PC-3 (cell line): ENCODE measurements around the gene IFFO2. TPM values are rescaled to one million over a fixed set of nuclear protein-coding genes. Genes with fewer than 3 reads are reported as not detected.

ENCODE experiments used
- ATAC-seq: fragments of 200-7000 bp; cut with Tn5 transposase; 2 replicates; pipeline ENCODE4 v1.9.1; 2020; ENCODE audit warnings: mild to moderate bottlenecking, moderate library complexity
- BruUV-seq: library from RNA; stranded (reverse); fragments of 400-500 nt; replicated peaks from 2 replicates; lab custom pipeline; 2021; lab: Mats Ljungman, UMichigan
- CTCF ChIA-PET: fragments of 300-600 bp; sonication (Branson Sonifier 250); formaldehyde crosslinking; loops from one replicate; lab custom pipeline; 2022; ENCODE audit warnings: antibody characterized with exemption; lab: Charles Lee
- POLR2A ChIA-PET: fragments of 300-600 bp; sonication (Branson Sonifier 250); formaldehyde crosslinking; loops from one replicate; lab custom pipeline; 2022; ENCODE audit warnings: antibody characterized with exemption; ENCODE audit not compliant: unreplicated experiment; lab: Charles Lee
- DNase-seq: peaks from one replicate; pipeline ENCODE4 v3.0.0-alpha.2; 2015
- H2AFZ ChIP-seq: fragments of 300-600 bp; sonication (generic); 2 replicates; pipeline ENCODE4 v1.6.0; 2016; ENCODE audit warnings: antibody characterized with exemption, low read length
- H3F3A ChIP-seq: fragments of 300-600 bp; sonication (generic); one replicate; pipeline ENCODE4 v1.6.0; 2017; ENCODE audit warnings: antibody characterized with exemption, low read length, control low read depth, mild to moderate bottlenecking; ENCODE audit not compliant: unreplicated experiment
- H3K27ac ChIP-seq: fragments of 300-600 bp; sonication (generic); 2 replicates; pipeline ENCODE4 v1.5.1; 2016; ENCODE audit warnings: mild to moderate bottlenecking, low read length
- H3K27me3 ChIP-seq: fragments of 300-600 bp; sonication (generic); 2 replicates; pipeline ENCODE4 v1.6.1; 2016; ENCODE audit warnings: low read length, mixed read lengths
- H3K36me3 ChIP-seq: fragments of 300-600 bp; sonication (generic); 2 replicates; pipeline ENCODE4 v1.6.1; 2016; ENCODE audit warnings: low read depth, mixed run types, low read length, mixed read lengths
- H3K4me1 ChIP-seq: fragments of 300-600 bp; sonication (generic); 2 replicates; pipeline ENCODE4 v1.5.1; 2016; ENCODE audit warnings: low read length; ENCODE audit not compliant: insufficient read depth
- H3K4me2 ChIP-seq: fragments of 300-600 bp; sonication (generic); 2 replicates; pipeline ENCODE4 v1.6.0; 2016; ENCODE audit warnings: low read length
- H3K4me3 ChIP-seq: fragments of 300-600 bp; sonication (generic); 2 replicates; pipeline ENCODE4 v1.5.1; 2016; ENCODE audit warnings: mild to moderate bottlenecking, low read length, mixed read lengths
- H3K79me2 ChIP-seq: fragments of 300-600 bp; sonication (generic); 2 replicates; pipeline ENCODE4 v1.6.1; 2017; ENCODE audit warnings: low read length, mixed read lengths
- H3K9ac ChIP-seq: fragments of 300-600 bp; sonication (generic); 2 replicates; pipeline ENCODE4 v1.6.0; 2016; ENCODE audit warnings: mild to moderate bottlenecking, low read length
- H3K9me2 ChIP-seq: fragments of 300-600 bp; sonication (generic); replicated peaks from 2 replicates; pipeline ENCODE4 v1.6.1; 2016; ENCODE audit warnings: mixed run types, low read length, mixed read lengths
- H3K9me3 ChIP-seq: fragments of 300-600 bp; sonication (generic); 2 replicates; pipeline ENCODE4 v1.6.1; 2016; ENCODE audit warnings: low read length, mixed read lengths
- H4K20me1 ChIP-seq: fragments of 300-600 bp; sonication (generic); 2 replicates; pipeline ENCODE4 v1.6.1; 2016; ENCODE audit warnings: low read length, mixed read lengths
- CTCF ChIP-seq: fragments of 300-600 bp; sonication (generic); conservative IDR thresholded peaks from 2 replicates; pipeline ENCODE4 v1.5.1; 2017; ENCODE audit warnings: antibody characterized with exemption, low read depth, mild to moderate bottlenecking, low read length
- EZH2 ChIP-seq: fragments of 300-600 bp; sonication (generic); IDR thresholded peaks from one replicate; pipeline ENCODE4 v1.6.1; 2017; ENCODE audit warnings: antibody characterized with exemption, mild to moderate bottlenecking, low read length; ENCODE audit not compliant: unreplicated experiment
- EZH2phosphoT487 ChIP-seq: fragments of 300-600 bp; sonication (generic); IDR thresholded peaks from 2 replicates; pipeline ENCODE4 v1.6.1; 2018; ENCODE audit warnings: mild to moderate bottlenecking, antibody characterized with exemption, low read length, borderline replicate concordance
- intact Hi-C: fragments of 100-400 bp; cut with micrococcal nuclease; formaldehyde crosslinking; loops from 2 replicates; pipeline ENCODE4 v1.9.0; 2023
- total RNA-seq: library from RNA; depleted of rRNA; stranded (reverse); fragments of >200 nt; gene quantifications from 2 replicates; pipeline ENCODE4 v1.2.3, GENCODE V29; 2014

IFFO2 gene
- total RNA-seq, 1 experiment from 2014 or later: 30.7 TPM

- H2AFZ ChIP-seq: no peak overlapping the region
- ATAC-seq: no peak
- peaks cover 54% of the 10 kb centered on the region for H3K79me2 ChIP-seq
- intact Hi-C loops: loop anchor here (5.0 kb wide), 1 partner anchor 92 kb away; no protein-coding TSS in a partner anchor
- no peaks in the 10 kb centered on the region for H3F3A ChIP-seq
- TF ChIP-seq EZH2phosphoT487 (no peak), CTCF (no peak), EZH2 (no peak)
- H3K27me3 ChIP-seq: no peaks in the 10 kb centered on the region
- peaks cover 38% of the 10 kb centered on the region for H3K4me1 ChIP-seq
- POLR2A ChIA-PET: no interaction called here
- H3K9me2 ChIP-seq: no peaks in the 10 kb centered on the region
- no peak overlapping the region for H3K9ac ChIP-seq
- no peak for DNase-seq
- CTCF ChIA-PET: no interaction called here
- H3K36me3 ChIP-seq: peaks cover 15% of the 10 kb centered on the region; the same call in 1 of the 2 replicates
- no peak overlapping the region for H3K4me2 ChIP-seq
- no TSS peak for BruUV-seq
- no peaks in the 10 kb centered on the region for H3K9me3 ChIP-seq
- no peak overlapping the region for H3K4me3 ChIP-seq
- no peak overlapping the region for H3K27ac ChIP-seq
- no peaks in the 10 kb centered on the region for H4K20me1 ChIP-seq
These were observed 36.5 kb downstream of the IFFO2 start for GRCh38 chr1:18919956-18920355.

DNA sequence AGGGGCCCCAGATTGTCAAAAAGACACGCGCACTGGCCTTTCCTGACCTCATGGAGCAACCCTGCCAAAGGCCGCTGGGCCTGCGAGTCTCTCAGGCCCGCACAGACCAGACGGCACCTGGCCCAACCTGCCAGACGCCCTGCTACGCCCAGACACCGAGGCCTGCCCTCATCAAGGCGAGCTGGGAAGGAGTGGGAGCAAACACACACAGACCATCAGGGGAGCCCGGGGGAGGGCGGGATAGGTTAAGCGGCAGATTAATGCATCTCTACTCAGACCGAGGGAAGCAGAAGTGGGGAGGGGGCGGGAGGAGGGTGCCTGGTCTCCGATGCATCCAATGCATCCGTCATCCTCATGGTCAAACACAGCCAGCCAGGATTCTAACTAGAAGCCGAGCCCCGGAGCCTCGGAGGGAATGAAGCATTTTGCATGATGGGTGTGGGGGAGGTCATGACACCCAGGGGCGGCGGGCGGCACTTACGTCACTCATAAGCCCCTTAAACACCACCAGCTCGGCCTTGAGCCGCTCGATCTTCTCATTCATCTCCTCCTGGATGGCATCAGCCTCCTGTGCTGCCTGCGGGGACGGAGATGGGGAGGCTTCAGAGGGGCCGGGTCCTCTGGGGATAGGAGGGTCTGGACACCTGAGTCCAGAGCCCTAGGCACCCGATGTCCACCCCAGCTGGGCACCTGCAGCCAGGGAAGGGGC, 37.1 kb downstream of the IFFO2 start:
- TF ChIP-seq EZH2: no peak
- TF ChIP-seq CTCF: no peak
- no peak for TF ChIP-seq EZH2phosphoT487
- H3K27ac ChIP-seq: no peak overlapping the region
- H3K9ac ChIP-seq: no peak overlapping the region
- H4K20me1 ChIP-seq: no peaks in the 10 kb centered on the region
- H3K9me2 ChIP-seq: no peaks in the 10 kb centered on the region
- POLR2A ChIA-PET: no interaction called here
- intact Hi-C loops: no loop called here
- no peaks in the 10 kb centered on the region for H3F3A ChIP-seq
- peaks cover 15% of the 10 kb centered on the region; the same call in 1 of the 2 replicates for H3K36me3 ChIP-seq
- CTCF ChIA-PET: no interaction called here
- no peaks in the 10 kb centered on the region for H3K27me3 ChIP-seq
- no peaks in the 10 kb centered on the region for H3K9me3 ChIP-seq
- H3K79me2 ChIP-seq: peaks cover 48% of the 10 kb centered on the region
- no peak overlapping the region for H2AFZ ChIP-seq
- no peak for ATAC-seq
- BruUV-seq: no TSS peak
- DNase-seq: no peak
- no peak overlapping the region for H3K4me3 ChIP-seq
- no peak overlapping the region for H3K4me2 ChIP-seq
- H3K4me1 ChIP-seq: peaks cover 32% of the 10 kb centered on the region

DNA sequence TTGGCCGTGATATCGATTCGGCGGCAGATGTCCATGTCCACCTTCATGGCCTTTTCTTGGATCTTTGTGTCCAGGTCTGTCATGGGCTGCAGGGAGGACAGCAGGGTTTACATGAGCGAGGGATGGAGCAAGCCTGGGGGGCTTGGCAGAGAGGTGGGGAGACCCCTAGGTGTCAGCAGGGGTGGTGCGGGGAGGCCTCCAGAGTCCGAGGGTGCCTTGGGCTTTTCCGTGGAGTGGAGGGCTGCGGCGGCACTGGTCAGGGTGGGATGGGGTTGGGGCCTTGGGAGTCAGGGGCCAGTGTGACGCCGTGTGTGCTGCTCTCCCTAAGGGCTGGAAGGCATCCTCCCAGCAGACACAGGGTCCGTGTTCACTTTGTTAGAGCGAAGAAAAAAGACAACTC, 38.1 kb downstream of the IFFO2 start:
- DNase-seq (no peak), ATAC-seq (no peak)
- ChIA-PET CTCF (no interaction called here), POLR2A (no interaction called here)
- Histone ChIP-seq H3K9me2 (no peaks in the 10 kb centered on the region), H3F3A (no peaks in the 10 kb centered on the region), H3K4me2 (no peak overlapping the region), H4K20me1 (no peaks in the 10 kb centered on the region), H3K9ac (no peak overlapping the region), H3K4me3 (no peak overlapping the region), H3K9me3 (no peaks in the 10 kb centered on the region), H3K36me3 (peaks cover 15% of the 10 kb centered on the region; the same call in 1 of the 2 replicates), H3K79me2 (peaks cover 39% of the 10 kb centered on the region), H2AFZ (no peak overlapping the region), H3K27me3 (no peaks in the 10 kb centered on the region), H3K4me1 (peaks cover 26% of the 10 kb centered on the region), H3K27ac (no peak overlapping the region)
- intact Hi-C loops: no loop called here
- no peak for TF ChIP-seq EZH2
- no peak for TF ChIP-seq EZH2phosphoT487
- TF ChIP-seq CTCF: no peak
- BruUV-seq: no TSS peak
